Measurements from ENCODE around the gene ASPG.
"Not testable (repeated sequence)": the region's sequence is repeated elsewhere in the genome, so short reads cannot be mapped to it uniquely, and the experiment has no call there.

The ASPG gene

DNA sequence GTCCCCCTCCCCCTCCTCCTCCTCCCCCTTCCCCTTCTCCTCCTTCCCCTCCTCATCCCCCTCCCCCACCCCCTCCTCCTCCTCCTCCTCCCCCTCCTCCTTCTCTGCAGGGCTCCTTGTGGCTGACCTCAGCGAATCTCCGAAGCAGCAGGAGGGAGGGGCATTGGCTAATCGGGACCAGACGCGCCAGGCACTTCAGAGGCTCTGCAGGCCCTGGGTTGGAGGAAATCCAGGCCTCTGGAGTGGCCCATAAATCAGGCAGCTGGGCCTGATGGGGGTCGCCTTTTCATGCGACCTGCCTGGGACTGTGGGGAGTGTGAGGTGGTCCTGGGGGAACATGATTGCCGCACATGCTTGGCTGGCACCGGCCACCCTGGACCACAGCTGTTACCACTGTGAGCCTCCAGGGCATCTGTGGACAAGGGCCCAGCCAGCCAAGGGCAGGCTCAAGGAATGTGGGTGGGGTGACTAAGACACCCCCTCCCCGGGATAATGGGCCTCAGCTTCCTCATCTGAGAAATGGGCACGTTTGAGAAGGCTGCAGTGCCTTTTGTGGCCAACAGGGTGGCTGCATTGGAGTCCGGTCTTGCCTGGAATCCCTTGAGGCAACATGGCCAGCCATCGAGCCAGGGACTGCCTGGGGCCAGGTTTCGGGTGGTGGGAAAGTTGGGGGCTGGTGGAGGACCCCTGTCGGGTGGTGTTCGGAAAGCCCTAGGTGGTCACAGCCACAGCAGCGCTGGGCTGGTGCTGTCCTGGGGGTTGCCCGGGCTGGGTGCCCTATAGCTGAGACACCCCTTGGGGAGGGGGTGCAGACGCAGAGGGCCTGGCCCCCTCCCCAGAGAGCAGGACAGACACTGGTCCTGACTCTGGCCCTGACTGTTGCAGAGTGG lies 64.9 kb downstream of the ASPG start:
- no peak for DNase-seq

DNA sequence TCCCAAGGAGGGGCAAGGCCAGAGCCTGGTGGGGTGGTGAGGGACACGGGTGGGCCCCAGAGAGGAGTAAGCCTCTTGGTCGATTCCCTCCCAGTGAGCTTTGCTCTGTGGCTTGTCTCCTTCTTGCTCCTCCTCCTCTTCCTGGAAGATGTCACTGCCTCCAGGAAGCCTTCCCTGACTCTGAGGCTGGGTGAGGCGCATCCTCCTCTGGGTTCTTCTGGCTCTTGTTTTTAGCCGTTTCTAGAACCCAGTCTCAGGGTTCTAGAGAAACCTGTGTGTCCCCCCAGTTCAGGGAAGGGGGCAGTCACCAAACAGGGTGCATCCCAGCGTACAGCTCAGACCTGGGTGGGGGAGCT lies 65.5 kb downstream of the ASPG start:
- no peak for DNase-seq

DNA sequence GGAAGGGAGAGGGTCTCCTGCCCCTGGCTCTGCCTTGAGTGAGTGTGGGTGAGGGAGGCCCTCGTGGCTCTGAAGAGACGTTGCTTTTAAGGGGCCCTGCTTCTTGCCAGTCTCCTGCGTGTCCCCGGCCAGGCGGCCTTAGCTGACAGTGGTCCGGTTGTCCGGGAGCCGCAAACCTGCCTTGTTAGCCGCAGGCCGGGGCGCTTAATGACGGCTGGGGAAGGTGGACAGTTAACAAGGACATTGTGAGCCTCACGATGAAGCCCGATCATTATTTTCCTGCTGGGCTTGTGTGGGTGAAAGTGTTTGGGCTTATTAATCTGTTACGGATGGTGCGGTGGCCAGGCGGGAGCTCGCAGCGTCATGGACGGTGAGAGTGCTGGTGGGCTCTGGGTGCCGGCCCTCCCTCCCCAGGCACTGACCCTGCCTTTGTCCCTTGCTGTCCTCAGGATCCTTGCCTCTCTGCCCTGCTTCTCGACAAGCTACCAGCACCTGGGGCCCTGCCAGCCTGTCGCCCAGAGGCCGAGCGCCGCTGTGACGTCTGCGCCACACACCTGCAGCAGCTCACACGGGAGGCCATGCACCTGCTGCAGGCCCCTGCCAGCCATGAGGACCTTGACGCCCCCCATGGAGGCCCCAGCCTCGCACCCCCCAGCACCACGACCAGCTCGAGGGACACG lies 66.2 kb downstream of the ASPG start:
- no peak for DNase-seq

DNA sequence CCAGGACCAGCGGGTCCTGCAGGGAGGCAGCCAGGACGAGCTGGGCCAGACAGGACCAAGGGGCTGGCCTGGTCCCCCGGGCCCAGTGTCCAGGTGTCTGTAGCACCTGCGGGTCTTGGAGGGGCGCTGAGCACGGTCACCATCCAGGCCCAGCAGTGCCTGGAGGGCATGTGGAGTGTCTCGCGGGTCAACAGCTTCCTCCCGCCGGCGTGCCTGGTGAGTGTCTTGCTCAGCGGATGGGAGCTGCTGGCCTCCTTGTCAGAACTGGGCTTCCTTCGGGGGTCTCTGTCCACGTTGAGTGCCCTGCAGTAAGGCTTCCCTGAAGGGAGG lies 66.7 kb downstream of the ASPG start:
- DNase-seq = no peak

DNA sequence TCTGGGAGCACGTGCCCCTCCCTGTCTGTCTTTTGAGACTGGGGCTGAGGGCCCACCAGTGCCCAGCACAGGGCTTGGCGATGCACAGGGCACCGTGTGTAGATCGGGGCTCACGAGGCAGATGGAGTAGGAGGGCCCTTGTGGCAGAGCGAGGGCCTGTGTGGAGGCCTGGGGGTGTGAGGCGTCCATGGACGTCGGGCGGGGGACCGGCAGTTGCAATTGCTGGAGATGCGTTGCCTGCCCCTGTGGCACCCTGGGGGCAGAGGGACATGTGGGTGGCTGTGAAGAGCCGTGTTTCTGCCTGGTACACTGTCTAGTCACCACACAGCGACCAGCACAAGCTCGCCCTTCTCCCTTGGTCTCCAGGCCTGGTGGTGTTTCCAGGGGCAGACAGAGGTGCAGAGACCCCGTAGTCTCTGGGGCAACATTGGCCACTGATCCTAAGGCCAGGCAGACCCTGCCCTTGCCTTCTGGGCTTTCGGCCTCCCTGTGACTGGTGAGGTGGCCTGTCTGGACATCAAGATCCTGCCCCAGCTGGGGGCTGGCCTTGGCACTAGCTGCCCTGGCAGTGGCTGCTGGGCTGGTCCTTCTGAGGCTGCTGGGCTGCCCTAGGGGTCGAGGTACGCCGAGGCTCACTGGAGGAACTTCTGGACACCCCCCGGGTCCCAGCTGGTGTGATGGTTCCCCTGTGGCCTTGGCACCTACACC lies 67.3 kb downstream of the ASPG start:
- DNase-seq = no peak

DNA sequence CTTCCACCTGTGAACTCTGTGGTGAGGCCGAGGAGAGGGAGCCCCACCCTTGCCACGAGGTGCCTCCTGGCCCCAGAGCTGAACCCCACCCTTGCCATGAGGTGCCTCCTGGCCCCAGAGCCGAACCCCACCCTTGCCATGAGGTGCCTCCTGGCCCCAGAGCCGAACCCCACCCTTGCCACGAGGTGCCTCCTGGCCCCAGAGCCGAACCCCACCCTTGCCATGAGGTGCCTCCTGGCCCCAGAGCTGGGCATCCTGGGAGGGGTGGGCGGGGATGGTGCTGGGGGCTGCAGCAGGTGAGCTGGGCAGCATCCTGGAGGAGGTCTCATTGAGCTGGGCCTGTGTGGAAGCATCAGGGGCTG lies 67.9 kb downstream of the ASPG start:
- DNase-seq = not testable (repeated sequence)

DNA sequence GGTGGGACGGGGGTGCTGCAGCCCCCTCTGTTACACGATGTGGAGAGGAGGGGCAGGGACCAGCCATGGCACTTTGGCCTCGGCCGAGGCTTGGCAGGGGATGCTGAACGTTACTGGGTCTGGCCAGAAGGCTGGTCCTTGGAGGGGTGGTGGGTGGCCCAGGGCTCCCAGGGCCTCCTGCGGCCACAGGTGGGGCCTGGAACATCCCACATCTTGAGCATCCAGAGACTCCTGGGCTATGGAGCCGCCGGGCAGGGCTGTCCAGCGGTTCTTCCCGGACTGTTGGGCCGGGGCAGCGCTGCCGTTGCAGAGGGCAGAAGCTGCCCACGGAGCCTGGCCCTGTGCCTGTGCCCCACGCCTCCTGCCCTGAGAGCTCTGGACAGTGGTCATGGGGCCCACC lies 68.7 kb downstream of the ASPG start:
- no peak for DNase-seq

DNA sequence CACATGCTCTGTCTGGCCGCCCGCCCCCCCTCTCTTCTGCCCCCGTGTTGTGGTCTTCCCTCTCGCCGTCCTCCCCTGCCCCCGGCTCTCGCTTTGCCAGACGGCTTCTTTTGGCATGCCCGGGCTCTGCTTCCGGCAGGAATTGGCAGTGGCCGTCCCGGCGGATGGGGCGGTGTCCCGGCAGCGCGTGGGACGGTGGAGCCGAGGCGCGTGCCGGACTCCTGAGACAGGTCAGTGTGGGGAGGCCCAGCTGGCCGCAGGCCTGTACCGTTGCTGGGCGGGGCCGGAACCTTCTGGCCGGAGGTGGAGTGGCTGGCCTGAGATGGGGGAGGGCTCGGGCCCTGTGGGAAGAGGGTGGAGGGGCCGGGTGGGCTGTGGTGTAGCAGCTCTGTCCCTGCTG lies 70.0 kb downstream of the ASPG start:
- DNase-seq = no peak

DNA sequence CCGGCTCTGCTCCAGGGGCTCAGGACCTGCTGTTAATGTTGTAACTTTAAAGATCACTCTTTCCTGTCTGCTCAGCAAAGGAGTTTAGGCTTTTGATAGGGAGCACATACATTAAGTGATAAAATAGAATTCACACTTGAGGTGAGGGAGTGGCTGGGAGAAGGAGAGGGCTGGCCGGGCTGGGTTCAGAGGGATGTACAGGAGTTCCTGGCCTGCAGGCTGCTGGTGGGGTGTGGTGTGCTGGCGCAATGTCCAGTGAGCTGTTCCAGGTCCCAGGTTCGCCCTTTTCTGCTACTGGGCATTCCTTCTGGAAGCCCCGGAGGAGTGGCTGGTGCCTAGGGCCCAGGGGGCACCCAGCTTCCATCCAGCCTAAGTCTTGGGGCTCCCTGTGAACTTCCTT lies 70.6 kb downstream of the ASPG start:
- DNase-seq = no peak

DNA sequence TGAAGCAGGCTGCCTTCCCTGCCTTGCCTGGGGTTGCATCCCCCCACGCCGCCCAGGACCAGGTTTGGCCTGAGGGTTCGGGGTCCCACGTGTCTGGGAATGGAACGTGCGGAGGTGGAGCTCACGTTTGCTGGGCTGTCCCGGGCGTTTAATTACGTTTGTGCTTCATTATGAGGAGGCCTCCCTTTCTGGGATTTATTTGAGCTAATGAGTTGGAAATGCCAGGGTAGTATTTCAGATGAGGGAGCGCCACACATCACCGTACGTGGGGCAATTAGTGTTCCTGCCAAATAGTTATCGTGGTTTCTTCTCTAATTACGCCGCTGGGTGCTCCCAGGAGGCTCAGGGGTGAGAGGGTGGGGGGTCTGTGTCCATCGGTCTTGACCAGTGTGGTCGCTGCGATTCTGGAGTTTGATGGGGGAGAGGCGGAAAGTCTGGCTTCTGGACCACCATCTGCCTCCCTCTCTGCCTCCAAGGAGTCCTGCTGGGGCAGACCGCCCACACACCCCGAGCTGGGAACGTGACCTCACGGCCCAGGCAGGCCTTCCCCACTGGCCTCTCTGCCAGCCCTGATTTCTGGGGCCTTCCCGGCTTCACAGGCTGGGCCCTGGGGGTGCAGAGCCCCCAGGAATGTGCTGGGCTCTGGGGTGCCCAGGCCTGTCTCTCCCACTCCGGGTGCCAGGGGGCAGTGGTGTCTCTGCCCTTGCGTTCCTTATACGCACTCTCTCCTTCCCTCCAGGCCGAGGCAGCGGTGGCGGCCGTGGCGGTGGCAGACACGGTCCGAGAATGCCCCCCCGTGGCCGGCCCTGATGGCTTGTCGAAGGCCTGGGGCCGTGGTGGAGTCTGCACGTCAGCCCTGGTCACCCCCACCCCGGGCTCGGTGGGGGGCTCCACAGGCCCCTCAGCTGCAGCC lies 71.8 kb downstream of the ASPG start:
- no peak for DNase-seq

DNA sequence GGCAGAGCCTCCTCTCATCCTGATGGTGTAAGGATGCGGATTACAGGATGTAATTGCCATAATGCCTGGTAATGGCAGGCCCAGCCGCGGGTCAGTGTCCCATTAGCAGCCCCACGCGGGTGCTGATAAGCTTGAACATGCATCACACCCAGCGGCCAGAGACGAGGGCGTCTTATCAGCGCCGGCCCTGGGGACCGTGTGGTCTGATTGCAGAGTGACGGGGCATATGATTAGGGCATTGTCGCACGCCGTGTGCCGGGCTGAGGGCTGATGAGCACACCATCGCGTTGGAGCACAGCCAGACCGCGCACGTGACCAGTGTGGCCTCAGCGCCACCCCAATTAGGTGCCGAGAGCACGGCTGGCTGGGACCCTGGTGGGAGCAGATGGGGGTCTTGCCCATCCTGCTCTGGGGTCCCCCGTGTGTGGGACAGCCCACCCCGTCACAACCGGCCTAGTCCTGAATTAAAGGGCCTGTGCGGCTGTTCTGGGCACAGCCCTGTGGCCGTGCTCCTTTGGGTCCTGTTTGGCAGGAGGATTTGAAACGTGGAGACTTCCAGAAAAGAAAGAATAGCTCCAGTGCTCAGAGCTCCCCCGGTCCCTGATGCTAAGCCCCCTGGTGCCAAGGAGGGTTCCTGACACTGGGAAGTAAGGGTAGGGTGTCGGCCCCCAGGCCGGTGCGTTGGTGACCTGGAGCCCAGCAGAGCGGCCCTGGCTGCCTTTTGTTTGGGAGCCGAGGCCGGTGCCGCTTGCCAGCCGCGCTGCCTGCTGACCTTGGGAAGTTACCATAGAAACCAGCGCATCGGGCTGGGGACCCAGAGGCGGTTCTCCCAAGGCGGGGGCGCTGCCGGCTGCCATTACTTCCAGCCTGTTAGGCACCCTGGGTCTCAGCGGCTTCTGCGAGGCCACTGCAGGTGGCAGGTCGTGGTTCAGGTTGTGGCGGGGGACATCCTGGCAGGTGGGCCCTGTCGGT lies 73.6 kb downstream of the ASPG start:
- DNase-seq = no peak

DNA sequence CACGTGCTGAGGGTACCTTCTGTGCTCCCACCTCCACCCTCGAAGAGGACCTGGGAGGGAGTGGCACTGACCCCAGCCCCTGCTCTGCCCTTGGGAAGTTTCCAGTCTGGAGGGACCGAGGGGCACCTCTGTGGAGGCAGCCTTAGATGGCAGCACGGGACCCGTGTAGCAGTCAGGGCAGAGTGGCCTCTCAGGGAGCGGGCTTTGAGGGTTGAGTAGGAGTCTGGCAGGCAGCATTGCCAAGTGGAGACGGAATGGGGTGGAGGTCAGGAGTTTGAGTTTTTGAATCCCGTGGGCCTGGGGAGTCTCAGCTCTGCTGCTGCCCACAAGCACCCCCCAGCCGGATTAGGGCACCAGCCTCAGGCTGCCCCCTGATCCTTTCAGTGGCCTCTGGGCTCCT lies 74.5 kb downstream of the ASPG start:
- no peak for DNase-seq

DNA sequence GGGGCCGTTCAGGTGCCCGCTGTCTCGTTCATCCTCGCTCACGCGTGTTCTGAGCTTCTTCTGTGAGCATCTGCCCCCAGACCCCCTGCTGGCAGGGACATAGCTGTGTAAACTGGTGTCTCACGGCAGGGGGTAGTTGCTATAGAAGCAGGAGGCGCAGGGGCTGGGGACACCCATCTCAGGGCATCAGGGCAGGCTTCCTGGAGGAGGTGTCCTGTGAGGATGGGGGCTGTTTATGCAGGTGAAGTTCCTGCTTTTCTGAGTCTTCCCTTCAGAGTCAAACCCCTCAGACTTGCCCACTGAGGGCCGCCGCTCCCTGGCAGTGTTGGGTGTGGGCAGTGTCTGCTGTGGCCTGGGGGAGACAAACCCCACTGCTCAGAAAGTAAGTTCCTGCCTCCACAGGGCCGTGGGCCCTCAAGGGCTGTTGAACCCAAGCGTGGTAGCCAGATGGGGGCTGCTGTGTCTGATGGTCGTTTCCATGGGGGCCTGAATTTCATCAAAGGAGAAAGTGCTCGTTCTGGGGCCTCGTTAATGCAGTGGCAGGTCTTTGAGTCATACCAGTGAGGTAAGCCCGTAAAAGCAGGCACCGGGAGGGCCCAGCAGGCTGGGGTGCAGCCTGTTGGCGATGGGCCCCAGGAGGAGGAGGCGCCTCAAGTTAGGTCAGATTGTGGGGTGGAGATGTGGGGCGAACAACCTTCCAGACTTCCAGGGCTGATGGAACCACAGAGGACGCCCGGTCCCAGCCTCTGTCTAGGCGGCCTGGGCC lies 76.3 kb downstream of the ASPG start:
- no peak for DNase-seq

DNA sequence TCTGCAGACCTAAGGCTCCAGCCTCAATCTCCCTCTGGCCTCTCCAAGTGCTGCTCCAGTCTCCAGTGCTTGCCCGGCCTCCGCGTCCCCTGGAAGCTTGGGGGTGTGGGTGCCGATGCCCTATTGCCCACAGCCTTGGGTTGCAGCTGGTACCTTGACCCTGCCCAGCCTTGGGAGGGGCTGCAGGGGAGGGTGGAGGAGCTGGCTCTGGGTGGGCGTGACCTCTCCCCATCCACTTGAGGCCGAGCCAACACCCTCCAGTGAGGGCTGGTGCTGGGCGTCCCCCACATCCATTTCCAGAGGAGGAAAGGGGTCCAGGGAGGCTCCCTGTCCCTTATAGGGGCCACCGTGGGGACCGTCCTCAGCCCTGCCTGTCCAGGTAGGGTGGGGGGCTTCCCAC lies 77.0 kb downstream of the ASPG start:
- no peak for DNase-seq

DNA sequence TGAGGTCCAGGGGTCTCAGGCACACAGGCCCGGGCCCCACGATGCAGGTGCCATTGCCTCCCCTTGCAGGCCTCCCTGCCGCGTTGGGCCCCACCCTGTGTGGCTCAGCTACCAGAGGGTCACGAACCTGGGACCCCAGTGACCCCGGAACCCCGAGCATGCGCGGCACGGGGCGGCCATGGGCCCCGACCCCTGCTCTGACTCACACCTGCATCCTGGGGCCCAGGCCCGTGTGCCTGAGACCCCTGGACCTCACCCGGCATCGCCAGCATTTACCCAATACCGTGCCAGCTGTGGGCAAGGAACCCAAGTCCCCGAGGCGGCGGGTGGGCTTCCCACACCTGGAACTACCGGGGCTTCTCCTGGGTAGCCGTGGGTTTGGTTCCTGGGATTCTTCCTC lies 78.0 kb downstream of the ASPG start:
- no peak for DNase-seq

DNA sequence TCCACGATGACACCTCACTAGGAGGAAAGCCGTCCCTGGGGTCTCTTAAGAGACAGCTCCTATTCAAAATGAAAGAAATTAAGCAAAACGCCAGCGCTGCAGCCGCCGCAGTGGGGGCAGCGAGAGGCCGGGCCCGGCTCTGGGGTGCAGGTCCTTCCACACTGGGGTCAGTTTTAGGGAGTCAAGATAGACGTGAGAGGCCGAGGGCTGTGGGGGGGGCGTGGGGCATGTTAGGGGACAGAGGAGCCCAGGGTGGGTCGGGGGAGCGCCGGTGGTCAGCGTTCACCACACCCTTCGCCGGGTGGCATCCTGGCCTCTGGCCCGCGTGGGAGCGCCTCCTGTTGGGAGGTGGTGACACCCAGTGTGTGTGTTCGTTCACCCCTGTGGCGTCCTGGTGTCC lies 78.5 kb downstream of the ASPG start:
- no peak for DNase-seq

DNA sequence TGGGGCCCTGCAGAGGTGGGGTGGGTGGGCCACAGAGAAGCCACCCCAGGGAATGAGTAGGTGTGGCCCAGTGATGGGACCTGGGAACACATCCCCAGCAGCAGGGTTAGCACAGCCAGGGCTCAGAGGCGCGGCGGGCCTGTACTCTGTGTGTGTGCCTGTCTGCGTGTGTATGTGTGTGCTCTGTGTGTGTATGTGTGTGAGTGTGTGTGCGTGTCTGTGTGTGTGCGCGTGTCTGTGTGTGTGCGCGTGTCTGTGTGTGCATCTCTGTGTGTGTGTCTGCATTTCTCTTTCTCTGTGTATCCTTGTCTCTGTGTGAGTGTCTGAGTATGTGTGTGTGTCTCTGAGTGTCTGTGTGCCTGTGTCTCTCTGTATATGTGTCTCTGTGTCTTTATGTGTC lies 79.0 kb downstream of the ASPG start:
- no peak for DNase-seq

Measured in HCEC 1CT (cell line).